IPS-18c (cell line): Measurements from ENCODE around the gene MAN1A1.
"Not testable (repeated sequence)": the region's sequence is repeated elsewhere in the genome, so short reads cannot be mapped to it uniquely, and the experiment has no call there.

ENCODE experiments used
- H3K4me3 ChIP-seq: 2 replicates; pipeline ENCODE4 v1.7.0; 2013; ENCODE audit warnings: low read depth, mild to moderate bottlenecking, low read length, moderate library complexity; ENCODE audit not compliant: insufficient read depth
- H3K9me3 ChIP-seq: one replicate; pipeline ENCODE4 v1.6.1; 2013; ENCODE audit warnings: mild to moderate bottlenecking, low read length, moderate library complexity; ENCODE audit not compliant: control insufficient read depth, insufficient read depth

Gene MAN1A1

GRCh38 chr6:119296036-119297035, 53.2 kb downstream of the MAN1A1 start:
- Histone ChIP-seq H3K4me3 (no peak overlapping the region), H3K9me3 (no peaks in the 10 kb centered on the region)

- no peak overlapping the region for H3K4me3 ChIP-seq
- H3K9me3 ChIP-seq, result no peaks in the 10 kb centered on the region
These were observed 54.6 kb downstream of the MAN1A1 start for GRCh38 chr6:119294984-119295383.

GRCh38 chr6:119291060-119291459, 58.5 kb downstream of the MAN1A1 start:
- H3K9me3 ChIP-seq, H3K4me3 ChIP-seq: not testable (repeated sequence)

- H3K9me3 ChIP-seq, result no peaks in the 10 kb centered on the region
- H3K4me3 ChIP-seq, result no peak overlapping the region
These were observed 59.3 kb downstream of the MAN1A1 start for GRCh38 chr6:119290306-119290705.

- Histone ChIP-seq H3K4me3 (no peak overlapping the region), H3K9me3 (no peaks in the 10 kb centered on the region)
These were observed 59.9 kb downstream of the MAN1A1 start for GRCh38 chr6:119289651-119290050.

GRCh38 chr6:119285908-119286625, 63.5 kb downstream of the MAN1A1 start:
- Histone ChIP-seq H3K4me3 (no peak overlapping the region), H3K9me3 (no peaks in the 10 kb centered on the region)

- Histone ChIP-seq H3K9me3 (no peaks in the 10 kb centered on the region), H3K4me3 (no peak overlapping the region)
These were observed 64.6 kb downstream of the MAN1A1 start for GRCh38 chr6:119284861-119285521.

- no peak overlapping the region for H3K4me3 ChIP-seq
- H3K9me3 ChIP-seq, result no peaks in the 10 kb centered on the region
These were observed 65.5 kb downstream of the MAN1A1 start for GRCh38 chr6:119283979-119284545.

GRCh38 chr6:119283214-119283613, 66.3 kb downstream of the MAN1A1 start:
- Histone ChIP-seq H3K4me3 (no peak overlapping the region), H3K9me3 (no peaks in the 10 kb centered on the region)

GRCh38 chr6:119280668-119281067, 68.9 kb downstream of the MAN1A1 start:
- Histone ChIP-seq H3K4me3 (no peak overlapping the region), H3K9me3 (no peaks in the 10 kb centered on the region)

GRCh38 chr6:119280080-119280479, 69.5 kb downstream of the MAN1A1 start:
- Histone ChIP-seq H3K9me3 (no peaks in the 10 kb centered on the region), H3K4me3 (no peak overlapping the region)

- Histone ChIP-seq H3K4me3 (no peak overlapping the region), H3K9me3 (no peaks in the 10 kb centered on the region)
These were observed 70.9 kb downstream of the MAN1A1 start for GRCh38 chr6:119278625-119279024.

GRCh38 chr6:119277052-119277451, 72.5 kb downstream of the MAN1A1 start:
- no peaks in the 10 kb centered on the region for H3K9me3 ChIP-seq
- H3K4me3 ChIP-seq, result no peak overlapping the region

- no peak overlapping the region for H3K4me3 ChIP-seq
- no peaks in the 10 kb centered on the region for H3K9me3 ChIP-seq
These were observed 73.3 kb downstream of the MAN1A1 start for GRCh38 chr6:119276211-119276610.

GRCh38 chr6:119274197-119274595, 75.4 kb downstream of the MAN1A1 start:
- H3K9me3 ChIP-seq, result no peaks in the 10 kb centered on the region
- no peak overlapping the region for H3K4me3 ChIP-seq

- Histone ChIP-seq H3K9me3 (no peaks in the 10 kb centered on the region), H3K4me3 (no peak overlapping the region)
These were observed 76.0 kb downstream of the MAN1A1 start for GRCh38 chr6:119273272-119274196.
